OCI-M2 (cell line): ENCODE measurements around the gene HTR1A.

Experiments
- DNase-seq: peaks from one replicate; lab custom pipeline; 2025; ENCODE audit not compliant: unreplicated experiment; lab: John Stamatoyannopoulos, UW

HTR1A gene

GRCh38 chr5:63962279-63962678 lies at the start of gene HTR1A:
TSS of gene HTR1A (minus strand) at chr5:63962445. CDS start at chr5:63961719, 726 bp downstream.
- no peak for DNase-seq

GRCh38 chr5:64003966-64004365 lies 41.7 kb upstream of the HTR1A start:
- no peak for DNase-seq

GRCh38 chr5:64000096-64000495 lies 37.9 kb upstream of the HTR1A start:
- no peak for DNase-seq

GRCh38 chr5:63987053-63987452 lies 24.8 kb upstream of the HTR1A start:
- no peak for DNase-seq

GRCh38 chr5:63981864-63982263 lies 19.6 kb upstream of the HTR1A start:
- no peak for DNase-seq

GRCh38 chr5:63963926-63964325 lies 1.7 kb upstream of the HTR1A start:
- DNase-seq, result no peak

GRCh38 chr5:63963080-63963735 lies 963 bp upstream of the HTR1A start:
- peak; percentile 58 for DNase-seq

GRCh38 chr5:63961598-63962161 lies 565 bp downstream of the HTR1A start:
- DNase-seq, result no peak

- no peak for DNase-seq
Observed at GRCh38 chr5:63961125-63961597, 1.1 kb downstream of the HTR1A start.

GRCh38 chr5:63960646-63961045 lies 1.6 kb downstream of the HTR1A start:
- no peak for DNase-seq

GRCh38 chr5:63959177-63959982 lies 2.9 kb downstream of the HTR1A start:
- no peak for DNase-seq

- no peak for DNase-seq
Observed at GRCh38 chr5:63958654-63959053, 3.6 kb downstream of the HTR1A start.

- DNase-seq, result no peak
Observed at GRCh38 chr5:63957617-63958016, 4.6 kb downstream of the HTR1A start.

- DNase-seq, result no peak
Observed at GRCh38 chr5:63953217-63953616, 9.0 kb downstream of the HTR1A start.

- DNase-seq, result no peak
Observed at GRCh38 chr5:63935103-63935502, 27.1 kb downstream of the HTR1A start.

GRCh38 chr5:63931836-63932235 lies 30.4 kb downstream of the HTR1A start:
- no peak for DNase-seq

GRCh38 chr5:63928451-63928850 lies 33.8 kb downstream of the HTR1A start:
- no peak for DNase-seq

- DNase-seq, result no peak
Observed at GRCh38 chr5:63923914-63924313, 38.3 kb downstream of the HTR1A start.

- DNase-seq, result no peak
Observed at GRCh38 chr5:63919763-63920478, 42.3 kb downstream of the HTR1A start.

- DNase-seq, result no peak
Observed at GRCh38 chr5:63916786-63917185, 45.5 kb downstream of the HTR1A start.

- DNase-seq, result no peak
Observed at GRCh38 chr5:63911871-63912270, 50.4 kb downstream of the HTR1A start.
